GM19467 (cell line): ENCODE measurements around the gene PRKG2.

ENCODE experiments used
- ATAC-seq: cut with Tn5 transposase; IDR thresholded peaks from one replicate; pipeline ENCODE4 v1.9.1; 2021; ENCODE audit warnings: mild to moderate bottlenecking, moderate library complexity; ENCODE audit not compliant: unreplicated experiment

The PRKG2 gene

DNA sequence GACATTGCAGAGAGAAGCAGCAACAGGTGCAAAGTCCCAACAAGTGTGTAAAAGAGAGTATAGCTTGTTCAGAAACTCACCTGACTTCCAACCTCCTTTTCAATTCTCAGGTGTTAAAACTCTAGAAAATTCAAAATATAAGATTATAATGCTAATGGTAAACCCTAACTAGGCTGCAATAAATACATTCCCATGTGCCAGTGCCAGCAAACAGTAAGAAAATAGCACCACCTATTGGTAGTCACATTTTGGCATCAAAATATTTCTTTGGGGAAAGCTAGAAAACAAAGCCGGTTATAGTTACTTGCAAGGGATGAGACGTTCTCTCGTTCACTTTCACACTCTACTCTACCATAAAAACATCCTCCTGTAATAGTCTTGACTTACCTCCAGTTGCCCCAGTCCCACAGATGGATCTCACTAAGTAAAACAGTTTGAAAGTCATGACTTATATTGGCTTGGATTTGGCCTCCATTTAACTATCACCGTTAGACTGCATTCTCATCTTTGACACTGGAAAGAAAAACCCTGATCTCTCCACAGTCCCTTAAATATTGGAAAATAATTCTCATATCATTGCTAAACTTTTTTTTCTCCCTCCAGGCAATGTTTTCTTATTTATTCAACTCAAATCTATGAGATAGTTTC lies 174.9 kb downstream of the PRKG2 start:
- ATAC-seq = no peak

DNA sequence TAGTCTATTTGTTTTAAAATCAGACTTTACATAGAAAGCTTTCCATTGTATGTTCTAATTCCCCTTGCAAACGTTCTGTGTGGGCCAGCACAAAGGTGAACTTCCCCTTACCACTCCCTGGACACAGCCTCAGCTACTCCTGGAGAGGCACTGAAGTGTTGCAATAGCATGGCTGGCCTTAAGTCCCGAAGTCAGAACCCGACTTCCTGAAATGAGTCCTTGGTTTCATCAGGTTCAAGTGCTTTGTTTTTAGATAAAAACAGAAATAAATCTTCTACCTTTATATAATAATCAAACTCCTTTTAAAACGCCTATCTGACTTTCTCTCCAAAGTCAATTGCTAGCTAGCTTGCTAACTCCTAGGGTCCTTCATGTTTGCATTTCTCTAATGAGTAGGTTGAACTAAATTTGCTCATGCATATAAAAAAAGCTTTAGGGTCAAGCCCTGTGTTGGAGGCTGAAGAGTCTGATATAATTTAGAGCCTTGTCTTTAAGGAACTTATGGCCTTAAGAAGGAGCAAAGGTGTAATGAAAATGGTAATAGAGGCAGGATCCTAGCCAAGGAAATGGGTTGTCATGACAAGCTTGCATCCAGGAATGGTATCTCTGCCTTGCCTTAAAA lies 175.6 kb downstream of the PRKG2 start:
- no peak for ATAC-seq

GRCh38 chr4:81038636-81039350 lies 176.2 kb downstream of the PRKG2 start:
- no peak for ATAC-seq
